K562 (cell line): Measurements from ENCODE around the gene COX7B. TPM values are rescaled to one million over a fixed set of nuclear protein-coding genes. Genes with fewer than 3 reads are reported as not detected.
A peak's percentile ranks its signal among the peaks of the same experiment; 100 is the strongest.

Experiments
- HIVEP1 ChIP-seq: fragments of 250-450 bp; sonication (Bioruptor Pico); IDR thresholded peaks from 2 replicates; pipeline ENCODE4 v1.4.0; 2020; ENCODE audit warnings: mild to moderate bottlenecking
- MGA ChIP-seq: fragments of 450-650 bp; IDR thresholded peaks from 2 replicates; pipeline ENCODE4 v1.6.1; 2016; ENCODE audit warnings: mild to moderate bottlenecking, moderate library complexity
- NFRKB ChIP-seq: fragments of 450-650 bp; IDR thresholded peaks from 2 replicates; pipeline ENCODE4 v1.6.1; 2016; ENCODE audit warnings: low read depth
- RCOR1 ChIP-seq, 2 experiments: IDR thresholded peaks; 2 replicates each; pipeline ENCODE4 v1.6.1; 2012; ENCODE audit warnings: low read depth in 2 of 2, low read length in 2 of 2, borderline replicate concordance in 1 of 2, improper control_type of control experiment in 1 of 2
- SAP30 ChIP-seq: fragments of 200-600 bp; sonication (generic); IDR thresholded peaks from 2 replicates; pipeline ENCODE4 v1.6.1; 2012; ENCODE audit warnings: borderline replicate concordance, low read depth, mild to moderate bottlenecking, moderate library complexity, low read length, control low read depth, inconsistent platforms; ENCODE audit not compliant: insufficient read depth, poor library complexity, severe bottlenecking
- STAT6 ChIP-seq: sonication (generic); formaldehyde crosslinking; IDR thresholded peaks from 2 replicates; pipeline ENCODE4 v1.8.1; 2023; ENCODE audit warnings: mild to moderate bottlenecking, missing genetic modification reagents
- TAF9B ChIP-seq: fragments of 450-650 bp; IDR thresholded peaks from 2 replicates; pipeline ENCODE4 v1.6.1; 2018; ENCODE audit warnings: mild to moderate bottlenecking; ENCODE audit not compliant: partially characterized antibody
- TEAD4 ChIP-seq, 2 experiments: sonication (generic) in 1 of 2; formaldehyde crosslinking in 1 of 2; IDR thresholded peaks; 2 replicates each; pipeline versions ENCODE4 v1.6.1 to v1.8.0; 2012 to 2022; ENCODE audit warnings: borderline replicate concordance in 1 of 2, inconsistent platforms in 1 of 2, low read length in 1 of 2, mild to moderate bottlenecking in 1 of 2, missing genetic modification reagents in 1 of 2
- ZBTB2 ChIP-seq: fragments of 450-650 bp; IDR thresholded peaks from 2 replicates; pipeline ENCODE4 v1.6.1; 2016; ENCODE audit warnings: antibody characterized with exemption
- polyA plus RNA-seq, 8 experiments: library from polyadenylated mRNA; depleted of rRNA in 4 of 8; stranded (reverse) in 5 of 8; unstranded in 3 of 8; fragments of >200 nt; fragmentation: Nextera tagmentation in 2 of 8; fragmentation: Illumina TruSeq in 1 of 8; extraction: Ambion mirVana in 2 of 8; extraction: Trizol in 1 of 8; gene quantifications; 2 replicates each; pipeline versions ENCODE4 v1.2.1 to v1.2.3, GENCODE V29; 2011 to 2014; ENCODE audit warnings: inconsistent platforms in 1 of 8, missing spikeins in 1 of 8
- total RNA-seq, 7 experiments: library from RNA; depleted of rRNA in 6 of 7; stranded (reverse); fragments of >200 nt in 6 of 7; fragmentation: Illumina TruSeq in 2 of 7; extraction: Trizol in 2 of 7; gene quantifications; 2 replicates each; pipeline versions ENCODE4 v1.2.1 to v1.2.3, GENCODE V29; 2011 to 2021; ENCODE audit warnings: low replicate concordance in 1 of 7

The COX7B gene
- total and polyA plus RNA-seq, 9 of the 15 experiments (the other 6 are each of a cell fraction or from before 2014, with no cell fraction given): 549 to 2,891 (median 1,307) TPM

- TF ChIP-seq MGA: no peak
- TF ChIP-seq ZBTB2: peak; percentile 88
- TF ChIP-seq STAT6 (CRISPR knock-in tag): no peak
- no peak for TF ChIP-seq NFRKB
- TF ChIP-seq SAP30: no peak
- no peak for TF ChIP-seq TEAD4 (IDR thresholded peaks at IDR 0.05; ENCODE audit: low read length)
- TF ChIP-seq TEAD4 (CRISPR knock-in tag; IDR thresholded peaks at IDR 0.05; ENCODE audit: borderline replicate concordance): no peak
- TF ChIP-seq HIVEP1 (CRISPR knock-in tag): no peak
- peak; percentile 44 for TF ChIP-seq TAF9B
- no peak for TF ChIP-seq RCOR1 (IDR thresholded peaks at IDR 0.05; ENCODE audit: borderline replicate concordance in 1 of 2, low read depth in 2 of 2, low read length in 2 of 2)
Observed at GRCh38 chrX:77894921-77895886, 4.1 kb upstream of the COX7B start, which contains the start of gene MAGT1 (continued).
